Right atrium auricular region (tissue), 2 donors: ENCODE data around the gene RFTN1. TPM values are rescaled to one million over a fixed set of nuclear protein-coding genes. Genes with fewer than 3 reads are reported as not detected.

ENCODE experiments used
- DNase-seq: peaks from one replicate; pipeline ENCODE4 v3.0.0-alpha.2; 2019; ENCODE audit warnings: low spot score
- H3K27ac ChIP-seq, 2 donors: fragments of 200-600 bp; sonication (generic); 1 replicate in 1 of 2; 2 replicates in 1 of 2; pipeline ENCODE4 v1.5.1; 2016 to 2019
- H3K27me3 ChIP-seq, 2 donors: fragments of 200-600 bp; sonication (generic); one replicate each; pipeline versions ENCODE4 v1.5.1 to v1.6.0; 2017 to 2019
- H3K36me3 ChIP-seq: fragments of 200-600 bp; sonication (generic); one replicate; pipeline ENCODE4 v1.5.1; 2016
- H3K4me1 ChIP-seq, 2 donors: fragments of 200-600 bp; sonication (generic); one replicate each; pipeline versions ENCODE4 v1.5.1 to v1.6.0; 2017 to 2019
- H3K4me3 ChIP-seq, 2 donors: fragments of 200-600 bp; sonication (generic); 1 replicate in 1 of 2; 2 replicates in 1 of 2; pipeline ENCODE4 v1.5.1; 2017 to 2019; ENCODE audit warnings: mild to moderate bottlenecking in 1 of 2, moderate library complexity in 1 of 2
- H3K9me3 ChIP-seq, 2 donors: fragments of 200-600 bp; sonication (generic); one replicate each; pipeline ENCODE4 v1.5.1; 2019
- total RNA-seq, 2 donors: library from RNA; depleted of rRNA; stranded (reverse); fragments of >200 nt; gene quantifications; one replicate each; pipeline ENCODE4 v1.1.0, GENCODE V29; 2016
- TF ChIP-seq, protein P1 (sequence below), 2 donors: fragments of 200-600 bp; sonication (generic); IDR thresholded peaks; one replicate each; pipeline ENCODE4 v1.5.1; 2019; ENCODE audit warnings: antibody characterized with exemption in 2 of 2

Gene RFTN1
- total RNA-seq, 2 donors from 2014 or later = 15.9 to 33.6 TPM

DNA sequence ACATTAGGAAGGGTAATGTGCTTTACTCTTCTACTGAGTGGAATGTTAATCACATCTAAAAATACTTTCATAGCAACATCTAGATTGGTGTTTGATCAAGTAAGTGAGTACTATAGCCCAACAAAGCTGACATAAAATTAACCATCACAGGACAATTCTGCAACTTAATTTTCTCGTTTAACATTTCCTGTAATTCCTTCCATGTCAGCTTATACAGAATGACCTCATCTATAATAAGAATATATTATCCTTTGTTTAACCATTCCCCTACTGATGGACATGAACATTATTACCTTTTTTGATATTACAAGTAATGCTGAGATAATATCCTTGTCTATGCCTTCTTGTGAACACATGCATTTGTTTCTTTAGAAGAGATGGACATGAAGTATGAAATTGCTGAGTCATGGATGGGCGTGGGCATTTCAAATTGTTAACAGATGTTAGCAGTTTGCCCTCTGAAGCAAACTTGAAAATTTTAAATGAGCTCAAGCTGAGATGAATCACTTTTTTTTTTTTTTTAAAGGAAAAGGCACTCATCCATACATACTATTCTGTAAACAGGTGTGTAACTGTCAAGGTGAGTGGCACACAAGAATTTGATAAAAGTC lies 163.4 kb downstream of the RFTN1 start:
- H3K9me3 ChIP-seq = no peaks in the 10 kb centered on the region
- peaks cover 0 to 17% of the 10 kb centered on the region in 2 donors for H3K4me1 ChIP-seq
- TF ChIP-seq, protein P1, sequence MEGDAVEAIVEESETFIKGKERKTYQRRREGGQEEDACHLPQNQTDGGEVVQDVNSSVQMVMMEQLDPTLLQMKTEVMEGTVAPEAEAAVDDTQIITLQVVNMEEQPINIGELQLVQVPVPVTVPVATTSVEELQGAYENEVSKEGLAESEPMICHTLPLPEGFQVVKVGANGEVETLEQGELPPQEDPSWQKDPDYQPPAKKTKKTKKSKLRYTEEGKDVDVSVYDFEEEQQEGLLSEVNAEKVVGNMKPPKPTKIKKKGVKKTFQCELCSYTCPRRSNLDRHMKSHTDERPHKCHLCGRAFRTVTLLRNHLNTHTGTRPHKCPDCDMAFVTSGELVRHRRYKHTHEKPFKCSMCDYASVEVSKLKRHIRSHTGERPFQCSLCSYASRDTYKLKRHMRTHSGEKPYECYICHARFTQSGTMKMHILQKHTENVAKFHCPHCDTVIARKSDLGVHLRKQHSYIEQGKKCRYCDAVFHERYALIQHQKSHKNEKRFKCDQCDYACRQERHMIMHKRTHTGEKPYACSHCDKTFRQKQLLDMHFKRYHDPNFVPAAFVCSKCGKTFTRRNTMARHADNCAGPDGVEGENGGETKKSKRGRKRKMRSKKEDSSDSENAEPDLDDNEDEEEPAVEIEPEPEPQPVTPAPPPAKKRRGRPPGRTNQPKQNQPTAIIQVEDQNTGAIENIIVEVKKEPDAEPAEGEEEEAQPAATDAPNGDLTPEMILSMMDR (IDR thresholded peaks at IDR 0.05) = no peak
- DNase-seq = no peak
- H3K36me3 ChIP-seq = peaks cover 10% of the 10 kb centered on the region
- H3K27me3 ChIP-seq = no peaks in the 10 kb centered on the region
- no peak overlapping the region for H3K4me3 ChIP-seq
- H3K27ac ChIP-seq = no peak overlapping the region

DNA sequence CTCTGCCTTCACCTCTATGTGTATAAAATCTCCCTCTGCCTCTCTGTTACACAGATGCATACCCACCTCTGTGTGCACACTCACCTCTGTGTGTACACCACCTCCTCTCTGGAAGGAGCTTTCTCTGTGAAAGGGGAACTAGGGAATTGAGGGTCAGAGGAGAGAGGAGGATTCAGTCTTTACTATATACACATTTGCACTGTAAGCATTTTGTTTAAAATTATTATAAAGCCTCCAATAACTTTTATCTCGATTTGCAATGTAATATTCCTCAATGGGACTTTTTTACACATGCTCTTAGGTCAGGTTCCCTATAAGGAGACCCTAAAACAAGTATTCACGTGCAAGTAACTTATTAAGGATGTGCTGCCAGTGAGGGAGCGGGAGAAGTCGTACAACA lies 166.0 kb downstream of the RFTN1 start:
- Histone ChIP-seq H3K27ac (no peak overlapping the region), H3K27me3 (no peaks in the 10 kb centered on the region), H3K4me3 (no peak overlapping the region), H3K4me1 (peaks cover 0 to 17% of the 10 kb centered on the region in 2 donors), H3K36me3 (peaks cover 10% of the 10 kb centered on the region), H3K9me3 (no peaks in the 10 kb centered on the region)
- DNase-seq = no peak
- TF ChIP-seq, protein P1 (IDR thresholded peaks at IDR 0.05) = no peak

DNA sequence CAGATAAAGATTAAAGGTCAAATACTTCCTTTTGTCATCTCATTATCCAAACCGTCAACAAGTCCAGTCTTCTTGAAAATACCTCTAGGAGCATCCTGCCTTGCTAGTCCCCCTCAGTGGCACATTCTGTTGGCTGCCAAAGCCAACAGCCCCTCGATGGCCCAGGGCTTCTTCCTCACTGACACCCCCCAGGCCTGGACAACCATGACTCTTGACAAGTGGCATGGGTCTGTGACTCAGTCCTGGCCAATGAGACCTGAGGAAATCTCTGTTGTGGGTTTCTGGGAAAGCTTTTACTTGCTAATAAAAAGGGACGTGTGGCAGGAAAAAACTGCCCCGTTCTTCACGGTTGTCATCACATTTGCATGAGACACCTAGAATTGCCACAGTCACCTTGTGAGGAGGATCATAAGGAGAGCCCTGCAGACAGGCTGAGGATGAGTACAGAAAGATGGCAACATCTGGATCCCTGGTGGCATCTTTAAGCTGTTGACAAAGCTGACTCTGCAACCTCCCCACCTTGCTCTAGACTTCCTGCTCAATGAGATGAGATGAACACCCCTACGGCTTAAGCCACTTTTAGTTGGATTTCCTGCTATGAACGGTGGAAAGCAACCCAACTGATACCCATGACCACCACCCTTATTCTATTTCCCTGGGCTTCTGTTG lies 167.0 kb downstream of the RFTN1 start:
- TF ChIP-seq, protein P1 (IDR thresholded peaks at IDR 0.05) = no peak
- DNase-seq = no peak
- Histone ChIP-seq H3K4me1 (peaks cover 0 to 17% of the 10 kb centered on the region in 2 donors), H3K9me3 (no peaks in the 10 kb centered on the region), H3K27me3 (no peaks in the 10 kb centered on the region), H3K4me3 (no peak overlapping the region), H3K36me3 (peaks cover 10% of the 10 kb centered on the region), H3K27ac (no peak overlapping the region)

DNA sequence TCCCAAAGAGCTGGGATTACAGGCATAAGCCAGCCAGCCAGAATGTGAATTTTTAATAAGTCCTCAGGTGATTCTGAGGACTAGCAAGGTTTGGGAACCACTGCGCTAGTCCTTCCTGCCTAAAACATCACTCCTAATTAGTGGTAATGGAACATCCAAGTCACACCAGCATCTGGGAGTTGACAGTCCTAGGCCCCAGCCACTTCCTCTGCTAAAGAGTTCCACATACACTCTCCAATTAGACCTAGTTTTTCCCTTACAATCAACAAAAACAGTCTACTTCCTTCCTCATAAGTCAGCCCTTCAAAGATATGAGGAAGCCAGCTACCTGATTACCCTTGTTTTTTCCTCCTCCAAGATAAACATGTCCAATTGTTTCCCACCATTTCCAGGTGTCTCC lies 170.4 kb downstream of the RFTN1 start:
- H3K36me3 ChIP-seq = no peaks in the 10 kb centered on the region
- no peaks in the 10 kb centered on the region for H3K9me3 ChIP-seq
- TF ChIP-seq, protein P1 (IDR thresholded peaks at IDR 0.05) = no peak
- DNase-seq = no peak
- H3K4me1 ChIP-seq = peaks cover 0 to 8% of the 10 kb centered on the region in 2 donors
- H3K27ac ChIP-seq = no peak overlapping the region
- no peak overlapping the region for H3K4me3 ChIP-seq
- H3K27me3 ChIP-seq = no peaks in the 10 kb centered on the region

DNA sequence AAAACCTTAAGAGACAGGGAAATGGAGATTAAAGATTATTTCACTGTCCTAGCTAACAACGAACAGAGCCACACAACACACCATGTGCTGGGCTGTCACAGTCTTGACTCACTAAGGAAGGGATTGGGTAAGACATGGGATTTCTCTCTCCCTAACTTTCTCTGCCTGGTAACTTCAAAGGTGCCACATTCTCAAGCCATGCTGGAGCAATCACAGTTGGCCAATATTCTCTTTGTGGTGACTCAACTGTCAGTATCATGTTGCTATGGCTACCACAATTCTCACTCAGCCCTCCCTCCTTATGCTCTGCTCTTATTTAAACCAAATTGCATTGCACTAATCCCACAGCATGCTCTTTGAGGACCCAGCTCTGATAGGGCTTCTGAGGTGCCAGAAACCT lies 174.5 kb downstream of the RFTN1 start:
- Histone ChIP-seq H3K4me3 (no peak overlapping the region), H3K27ac (no peak overlapping the region), H3K9me3 (peaks cover 0 to 7% of the 10 kb centered on the region in 2 donors), H3K27me3 (no peaks in the 10 kb centered on the region), H3K4me1 (peaks cover 0 to 12% of the 10 kb centered on the region in 2 donors), H3K36me3 (peaks cover 9% of the 10 kb centered on the region)
- TF ChIP-seq, protein P1 (IDR thresholded peaks at IDR 0.05) = no peak
- DNase-seq = peak; percentile 77
